Sigmoid colon (tissue), 7 donors: ENCODE data around the gene EMC10. TPM values are rescaled to one million over a fixed set of nuclear protein-coding genes. Genes with fewer than 3 reads are reported as not detected.

Experiments used
- DNase-seq: peaks from one replicate; pipeline ENCODE4 v3.0.0-alpha.2; 2019
- H3K27ac ChIP-seq, 4 donors: fragments of 200-600 bp; sonication (generic); one replicate each; pipeline ENCODE4 v1.5.1; 2016 to 2019; ENCODE audit warnings: mild to moderate bottlenecking in 1 of 4
- H3K27me3 ChIP-seq, 3 donors: fragments of 200-600 bp; sonication (generic); one replicate each; pipeline ENCODE4 v1.5.1; 2019; ENCODE audit warnings: mild to moderate bottlenecking in 1 of 3
- H3K36me3 ChIP-seq, 4 donors: fragments of 200-600 bp; sonication (generic); one replicate each; pipeline ENCODE4 v1.5.1; 2016 to 2019
- H3K4me1 ChIP-seq, 4 donors: fragments of 200-600 bp; sonication (generic); one replicate each; pipeline ENCODE4 v1.5.1; 2017 to 2019
- H3K4me3 ChIP-seq, 4 donors: fragments of 200-600 bp; sonication (generic); one replicate each; pipeline ENCODE4 v1.5.1; 2017 to 2019; ENCODE audit warnings: mild to moderate bottlenecking in 2 of 4, moderate library complexity in 1 of 4
- H3K9me3 ChIP-seq, 4 donors: fragments of 200-600 bp in 3 of 4; sonication (generic) in 3 of 4; one replicate each; pipeline versions ENCODE4 v1.5.1 to v1.6.1; 2013 to 2019
- EP300 ChIP-seq, 4 donors: sonication (generic); formaldehyde crosslinking; IDR thresholded peaks; one replicate each; pipeline ENCODE4 v1.6.1; 2017; ENCODE audit warnings: antibody characterized with exemption in 4 of 4
- POLR2A ChIP-seq, 2 donors: fragments of 450-650 bp; IDR thresholded peaks; one replicate each; pipeline ENCODE4 v1.6.1; 2016; ENCODE audit warnings: antibody characterized with exemption in 2 of 2, mild to moderate bottlenecking in 2 of 2, moderate library complexity in 2 of 2
- POLR2AphosphoS5 ChIP-seq, 4 donors: sonication (generic); formaldehyde crosslinking; IDR thresholded peaks; one replicate each; pipeline ENCODE4 v1.6.1; 2017; ENCODE audit warnings: antibody characterized with exemption in 4 of 4
- WGBS, 2 donors: extraction: QIAGEN DNeasy Blood & Tissue Kit; methylation state at CpG; one replicate each; pipeline ENCODE4 v1.1.7; 2013; 5-methylcytosine and 5-hydroxymethylcytosine counted together
- intact Hi-C: fragments of 100-400 bp; cut with DNase I; formaldehyde crosslinking; loops from one replicate; pipeline ENCODE4 v1.15.1; 2023
- polyA plus RNA-seq, 3 donors: library from polyadenylated mRNA; stranded (reverse); fragments of 200-250 nt; gene quantifications; one replicate each; pipeline ENCODE4 v1.2.3, GENCODE V29; 2013
- total RNA-seq, 4 donors: library from RNA; depleted of rRNA; stranded (reverse); fragments of >200 nt; gene quantifications; one replicate each; pipeline ENCODE4 v1.1.0, GENCODE V29; 2016
- TF ChIP-seq, protein P1 (sequence below), 4 experiments: fragments of 450-650 bp in 3 of 4; fragments of 200-600 bp in 1 of 4; IDR thresholded peaks; one replicate each; pipeline ENCODE4 v1.5.1; 2016 to 2019; ENCODE audit warnings: antibody characterized with exemption in 4 of 4, mild to moderate bottlenecking in 3 of 4, moderate library complexity in 2 of 4
- donor health status: healthy with polysubstance abuse.
- donor health status: Bipolar disorder and iron deficiency.
- donor health status: healthy.

The EMC10 gene
- total and polyA plus RNA-seq, 7 donors, result 34.2 to 140 (median 41.8) TPM

DNA sequence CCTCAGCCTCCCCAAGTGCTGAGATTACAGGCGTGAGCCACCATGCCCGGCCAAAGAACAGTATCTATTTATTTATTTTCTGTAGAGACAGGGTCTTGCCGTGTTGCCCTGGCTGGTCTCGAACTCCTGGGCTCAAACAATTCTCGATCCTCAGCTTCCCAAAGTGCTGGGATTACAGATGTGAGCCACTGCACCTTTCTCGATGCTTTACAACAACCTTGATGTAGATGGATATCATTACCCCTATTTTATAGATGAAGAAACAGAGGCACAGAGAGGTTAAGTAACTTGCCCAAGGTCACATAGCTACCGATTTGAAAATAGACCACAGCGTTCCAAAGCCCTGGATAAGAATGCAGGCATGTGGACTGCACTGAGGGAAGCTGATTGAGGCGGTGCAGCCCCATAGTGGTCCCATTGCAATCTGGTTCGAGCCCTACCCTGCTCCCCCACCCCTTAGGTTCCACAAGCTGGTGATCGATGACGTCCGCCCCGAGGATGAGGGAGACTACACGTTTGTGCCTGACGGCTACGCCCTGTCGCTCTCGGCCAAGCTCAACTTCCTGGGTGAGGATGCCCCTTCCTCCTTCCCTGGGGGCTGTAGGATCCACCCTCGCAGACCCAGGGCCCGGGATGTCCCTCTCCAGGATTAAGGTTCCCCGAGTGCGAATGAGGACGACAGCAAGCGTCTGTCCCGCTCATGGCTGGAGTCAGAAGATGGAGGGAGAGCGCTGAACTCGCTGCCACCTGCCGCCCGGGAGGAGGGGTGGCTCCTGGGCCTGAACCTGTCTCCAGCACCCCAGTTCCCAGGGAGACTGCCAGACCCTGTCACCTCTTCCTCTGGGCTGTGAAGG lies 25.7 kb upstream of the EMC10 start:
- Histone ChIP-seq H3K9me3 (no peaks in the 10 kb centered on the region), H3K27ac (no peak overlapping the region), H3K36me3 (no peaks in the 10 kb centered on the region), H3K27me3 (peaks cover 0 to 9% (median 3%) of the 10 kb centered on the region in 3 donors), H3K4me3 (no peak overlapping the region), H3K4me1 (no peaks in the 10 kb centered on the region)
- WGBS, 2 donors, result 55 to 59% methylated on average over 30 of the region's 30 CpGs
- DNase-seq, result no peak
- intact Hi-C loops, result no loop called here
- TF ChIP-seq EP300 (IDR thresholded peaks at IDR 0.05) (no peak), POLR2A (IDR thresholded peaks at IDR 0.05) (no peak), POLR2AphosphoS5 (IDR thresholded peaks at IDR 0.05) (no peak)
- TF ChIP-seq, protein P1, sequence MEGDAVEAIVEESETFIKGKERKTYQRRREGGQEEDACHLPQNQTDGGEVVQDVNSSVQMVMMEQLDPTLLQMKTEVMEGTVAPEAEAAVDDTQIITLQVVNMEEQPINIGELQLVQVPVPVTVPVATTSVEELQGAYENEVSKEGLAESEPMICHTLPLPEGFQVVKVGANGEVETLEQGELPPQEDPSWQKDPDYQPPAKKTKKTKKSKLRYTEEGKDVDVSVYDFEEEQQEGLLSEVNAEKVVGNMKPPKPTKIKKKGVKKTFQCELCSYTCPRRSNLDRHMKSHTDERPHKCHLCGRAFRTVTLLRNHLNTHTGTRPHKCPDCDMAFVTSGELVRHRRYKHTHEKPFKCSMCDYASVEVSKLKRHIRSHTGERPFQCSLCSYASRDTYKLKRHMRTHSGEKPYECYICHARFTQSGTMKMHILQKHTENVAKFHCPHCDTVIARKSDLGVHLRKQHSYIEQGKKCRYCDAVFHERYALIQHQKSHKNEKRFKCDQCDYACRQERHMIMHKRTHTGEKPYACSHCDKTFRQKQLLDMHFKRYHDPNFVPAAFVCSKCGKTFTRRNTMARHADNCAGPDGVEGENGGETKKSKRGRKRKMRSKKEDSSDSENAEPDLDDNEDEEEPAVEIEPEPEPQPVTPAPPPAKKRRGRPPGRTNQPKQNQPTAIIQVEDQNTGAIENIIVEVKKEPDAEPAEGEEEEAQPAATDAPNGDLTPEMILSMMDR (IDR thresholded peaks at IDR 0.05), result no peak

DNA sequence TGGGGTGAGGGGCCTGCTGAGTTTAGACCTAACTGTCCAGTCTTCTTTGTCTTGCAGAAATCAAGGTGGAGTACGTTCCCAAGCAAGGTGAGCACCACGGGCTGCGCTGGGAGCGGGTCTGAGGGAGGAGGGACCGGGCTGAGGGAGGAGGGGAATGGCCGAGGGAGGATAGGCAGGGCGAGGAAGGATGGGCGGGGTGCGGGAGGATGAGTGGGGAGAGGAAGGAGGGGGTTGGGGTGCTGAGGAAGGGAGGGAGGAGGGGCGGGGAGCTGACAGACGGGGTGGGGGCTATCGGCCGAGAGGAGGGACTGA lies 25.1 kb upstream of the EMC10 start:
- Histone ChIP-seq H3K4me1 (no peaks in the 10 kb centered on the region), H3K27ac (no peak overlapping the region), H3K27me3 (peaks cover 0 to 9% (median 3%) of the 10 kb centered on the region in 3 donors), H3K36me3 (no peaks in the 10 kb centered on the region), H3K4me3 (no peak overlapping the region), H3K9me3 (no peaks in the 10 kb centered on the region)
- WGBS, 2 donors, result 41% methylated on average over 13 of the region's 13 CpGs
- intact Hi-C loops, result no loop called here
- TF ChIP-seq EP300 (IDR thresholded peaks at IDR 0.05) (no peak), POLR2A (IDR thresholded peaks at IDR 0.05) (no peak), POLR2AphosphoS5 (IDR thresholded peaks at IDR 0.05) (no peak)
- TF ChIP-seq, protein P1 (IDR thresholded peaks at IDR 0.05), result no peak
- no peak for DNase-seq

DNA sequence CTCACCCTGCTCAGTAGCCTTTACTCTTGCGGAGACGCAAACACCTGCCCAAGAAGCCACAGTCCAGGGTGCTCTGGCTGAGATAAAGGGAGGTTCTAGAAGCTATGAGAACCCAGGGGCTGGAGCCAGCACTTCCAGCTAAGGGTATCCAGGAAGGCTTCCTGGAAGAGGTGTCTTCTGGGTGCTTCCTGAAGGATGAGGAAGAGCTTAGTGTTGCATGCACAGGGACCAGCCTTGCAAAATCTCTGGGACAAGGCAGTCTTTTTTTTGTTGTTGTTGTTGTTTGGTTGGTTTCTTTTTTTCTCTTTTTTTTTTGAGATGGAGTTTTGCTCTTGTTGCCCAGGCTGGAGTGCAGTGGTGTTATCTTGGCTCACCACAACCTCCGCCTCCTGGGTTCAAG lies 23.1 kb upstream of the EMC10 start:
- Histone ChIP-seq H3K27ac (no peak overlapping the region), H3K36me3 (no peaks in the 10 kb centered on the region), H3K27me3 (peaks cover 3 to 26% (median 15%) of the 10 kb centered on the region in 3 donors), H3K9me3 (no peaks in the 10 kb centered on the region), H3K4me1 (no peaks in the 10 kb centered on the region), H3K4me3 (no peak overlapping the region)
- TF ChIP-seq POLR2A (IDR thresholded peaks at IDR 0.05), result no peak
- no peak for TF ChIP-seq POLR2AphosphoS5 (IDR thresholded peaks at IDR 0.05)
- no peak for TF ChIP-seq EP300 (IDR thresholded peaks at IDR 0.05)
- TF ChIP-seq, protein P1 (IDR thresholded peaks at IDR 0.05), result no peak
- intact Hi-C loops, result no loop called here
- no peak for DNase-seq
- WGBS, 2 donors, result 96% methylated on average over 3 of the region's 3 CpGs

DNA sequence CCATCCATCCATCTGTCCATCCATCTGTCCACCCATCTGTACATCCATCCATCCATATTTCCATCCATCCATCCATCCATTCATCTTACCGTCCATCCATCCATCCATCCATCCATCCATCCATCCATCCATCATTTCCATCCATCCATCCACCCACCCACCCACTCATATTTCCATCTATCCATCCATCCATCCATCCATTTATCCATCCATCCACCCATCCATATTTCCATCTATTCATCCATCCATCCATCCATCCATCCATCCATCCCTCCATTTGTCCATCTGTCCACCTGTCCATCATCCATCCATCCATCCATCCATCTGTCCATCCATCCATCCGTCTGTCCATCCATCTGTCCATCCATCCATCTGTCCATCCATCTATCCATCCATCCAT lies 20.3 kb upstream of the EMC10 start:
- TF ChIP-seq, protein P1 (IDR thresholded peaks at IDR 0.05), result no peak
- TF ChIP-seq EP300 (IDR thresholded peaks at IDR 0.05) (no peak), POLR2AphosphoS5 (IDR thresholded peaks at IDR 0.05) (no peak), POLR2A (IDR thresholded peaks at IDR 0.05) (no peak)
- Histone ChIP-seq H3K9me3 (no peaks in the 10 kb centered on the region), H3K4me1 (no peaks in the 10 kb centered on the region), H3K27ac (no peak overlapping the region), H3K27me3 (peaks cover 4 to 41% (median 24%) of the 10 kb centered on the region in 3 donors), H3K36me3 (no peaks in the 10 kb centered on the region), H3K4me3 (no peak overlapping the region)
- WGBS, 2 donors, result 79 to 90% methylated on average over 2 of the region's 2 CpGs
- intact Hi-C loops, result no loop called here
- DNase-seq, result no peak
